Measurements from ENCODE around the gene PNMA8B. TPM values are rescaled to one million over a fixed set of nuclear protein-coding genes. Genes with fewer than 3 reads are reported as not detected.

Gene PNMA8B
- total and polyA plus RNA-seq, 4 donors = 0.75 to 5.2 (median 1.2) TPM

- Histone ChIP-seq H3K27me3 (ENCODE audit: control insufficient read depth in 1 of 2, insufficient read depth in 2 of 2, low read length in 1 of 2) (no peaks in the 10 kb centered on the region), H3K27ac (ENCODE audit: low read depth in 1 of 2, low read length in 2 of 2) (no peak overlapping the region), H3K4me1 (ENCODE audit: control insufficient read depth in 1 of 2, insufficient read depth in 2 of 2, low read length in 2 of 2) (no peaks in the 10 kb centered on the region), H3K36me3 (ENCODE audit: control insufficient read depth in 1 of 2, insufficient read depth in 2 of 2, low read length in 1 of 2) (no peaks in the 10 kb centered on the region), H3K4me3 (ENCODE audit: low read length in 2 of 2) (no peak overlapping the region), H3K9me3 (ENCODE audit: control insufficient read depth, low read length) (no peaks in the 10 kb centered on the region)
- ATAC-seq (ENCODE audit: low FRiP score) (no peak), DNase-seq (no peak)
- 66 to 69% methylated on average over 2 of the region's 2 CpGs for WGBS, 2 donors
- intact Hi-C loops (cut with DNase I) = no loop called here
These were observed 35.6 kb downstream of the PNMA8B start for GRCh38 chr19:46460055-46460454.

GRCh38 chr19:46456930-46457329 is 38.7 kb downstream of the PNMA8B start:
- Histone ChIP-seq H3K4me1 (ENCODE audit: control insufficient read depth in 1 of 2, insufficient read depth in 2 of 2, low read length in 2 of 2) (peaks cover 3% of the 10 kb centered on the region in 2 donors), H3K27ac (ENCODE audit: low read depth in 1 of 2, low read length in 2 of 2) (no peak overlapping the region), H3K4me3 (ENCODE audit: low read length in 2 of 2) (no peak overlapping the region), H3K9me3 (ENCODE audit: control insufficient read depth, low read length) (no peaks in the 10 kb centered on the region), H3K27me3 (ENCODE audit: control insufficient read depth in 1 of 2, insufficient read depth in 2 of 2, low read length in 1 of 2) (no peaks in the 10 kb centered on the region), H3K36me3 (ENCODE audit: control insufficient read depth in 1 of 2, insufficient read depth in 2 of 2, low read length in 1 of 2) (no peaks in the 10 kb centered on the region)
- DNase-seq (peak in 1 of 2 donors; percentile 32), ATAC-seq (ENCODE audit: low FRiP score) (no peak)
- intact Hi-C loops (cut with DNase I) = no loop called here
- 74 to 78% methylated on average over 5 of the region's 5 CpGs for WGBS, 2 donors

GRCh38 chr19:46454244-46454643 is 41.4 kb downstream of the PNMA8B start:
- WGBS, 2 donors = 38 to 39% methylated on average over 3 of the region's 3 CpGs
- Histone ChIP-seq H3K36me3 (ENCODE audit: control insufficient read depth in 1 of 2, insufficient read depth in 2 of 2, low read length in 1 of 2) (no peaks in the 10 kb centered on the region), H3K27ac (ENCODE audit: low read depth in 1 of 2, low read length in 2 of 2) (peak overlapping the region in 1 of 2 donors; percentile 36), H3K4me1 (ENCODE audit: control insufficient read depth in 1 of 2, insufficient read depth in 2 of 2, low read length in 2 of 2) (peaks cover 3 to 4% of the 10 kb centered on the region in 2 donors), H3K9me3 (ENCODE audit: control insufficient read depth, low read length) (no peaks in the 10 kb centered on the region), H3K27me3 (ENCODE audit: control insufficient read depth in 1 of 2, insufficient read depth in 2 of 2, low read length in 1 of 2) (no peaks in the 10 kb centered on the region), H3K4me3 (ENCODE audit: low read length in 2 of 2) (no peak overlapping the region)
- intact Hi-C loops (cut with DNase I) = no loop called here
- no peak for DNase-seq
- no peak for ATAC-seq (ENCODE audit: low FRiP score)

GRCh38 chr19:46453661-46454060 is 42.0 kb downstream of the PNMA8B start:
- 33% methylated on average over 6 of the region's 6 CpGs for WGBS, 2 donors
- H3K36me3 ChIP-seq (ENCODE audit: control insufficient read depth in 1 of 2, insufficient read depth in 2 of 2, low read length in 1 of 2) = no peaks in the 10 kb centered on the region
- intact Hi-C loops (cut with DNase I) = no loop called here
- no peaks in the 10 kb centered on the region for H3K27me3 ChIP-seq (ENCODE audit: control insufficient read depth in 1 of 2, insufficient read depth in 2 of 2, low read length in 1 of 2)
- H3K9me3 ChIP-seq (ENCODE audit: control insufficient read depth, low read length) = no peaks in the 10 kb centered on the region
- no peak overlapping the region for H3K4me3 ChIP-seq (ENCODE audit: low read length in 2 of 2)
- peak in 1 of 2 donors; percentile 9 for DNase-seq
- H3K4me1 ChIP-seq (ENCODE audit: control insufficient read depth in 1 of 2, insufficient read depth in 2 of 2, low read length in 2 of 2) = peaks cover 3 to 4% of the 10 kb centered on the region in 2 donors
- ATAC-seq (ENCODE audit: low FRiP score) = no peak
- peak overlapping the region in 1 of 2 donors; percentile 11 for H3K27ac ChIP-seq (ENCODE audit: low read depth in 1 of 2, low read length in 2 of 2)

- Histone ChIP-seq H3K4me1 (ENCODE audit: control insufficient read depth in 1 of 2, insufficient read depth in 2 of 2, low read length in 2 of 2) (peaks cover 3 to 4% of the 10 kb centered on the region in 2 donors), H3K4me3 (ENCODE audit: low read length in 2 of 2) (no peak overlapping the region), H3K9me3 (ENCODE audit: control insufficient read depth, low read length) (no peaks in the 10 kb centered on the region), H3K36me3 (ENCODE audit: control insufficient read depth in 1 of 2, insufficient read depth in 2 of 2, low read length in 1 of 2) (no peaks in the 10 kb centered on the region), H3K27me3 (ENCODE audit: control insufficient read depth in 1 of 2, insufficient read depth in 2 of 2, low read length in 1 of 2) (no peaks in the 10 kb centered on the region), H3K27ac (ENCODE audit: low read depth in 1 of 2, low read length in 2 of 2) (peak overlapping the region; percentile 43 to 46)
- intact Hi-C loops (cut with DNase I) = no loop called here
- 25 to 31% methylated on average over 4 of the region's 4 CpGs for WGBS, 2 donors
- ATAC-seq (ENCODE audit: low FRiP score) (no peak), DNase-seq (no peak)
These were observed 43.5 kb downstream of the PNMA8B start for GRCh38 chr19:46452186-46452585.

- no peaks in the 10 kb centered on the region for H3K36me3 ChIP-seq (ENCODE audit: control insufficient read depth in 1 of 2, insufficient read depth in 2 of 2, low read length in 1 of 2)
- peak; percentile 49 for ATAC-seq (ENCODE audit: low FRiP score)
- DNase-seq = peak in 1 of 2 donors; percentile 70
- no peaks in the 10 kb centered on the region for H3K9me3 ChIP-seq (ENCODE audit: control insufficient read depth, low read length)
- 2 to 6% methylated on average over 6 of the region's 6 CpGs for WGBS, 2 donors
- intact Hi-C loops (cut with DNase I) = no loop called here
- H3K27me3 ChIP-seq (ENCODE audit: control insufficient read depth in 1 of 2, insufficient read depth in 2 of 2, low read length in 1 of 2) = no peaks in the 10 kb centered on the region
- no peak overlapping the region for H3K4me3 ChIP-seq (ENCODE audit: low read length in 2 of 2)
- H3K27ac ChIP-seq (ENCODE audit: low read depth in 1 of 2, low read length in 2 of 2) = peak overlapping the region; percentile 14 to 83
- H3K4me1 ChIP-seq (ENCODE audit: control insufficient read depth in 1 of 2, insufficient read depth in 2 of 2, low read length in 2 of 2) = peaks cover 3 to 4% of the 10 kb centered on the region in 2 donors
These were observed 44.3 kb downstream of the PNMA8B start for GRCh38 chr19:46451352-46451751.

- no peak overlapping the region for H3K4me3 ChIP-seq (ENCODE audit: low read length in 2 of 2)
- no peaks in the 10 kb centered on the region for H3K27me3 ChIP-seq (ENCODE audit: control insufficient read depth in 1 of 2, insufficient read depth in 2 of 2, low read length in 1 of 2)
- 3 to 7% methylated on average over 5 of the region's 5 CpGs for WGBS, 2 donors
- peak overlapping the region in 1 of 2 donors; percentile 43 for H3K27ac ChIP-seq (ENCODE audit: low read depth in 1 of 2, low read length in 2 of 2)
- intact Hi-C loops (cut with DNase I) = no loop called here
- H3K9me3 ChIP-seq (ENCODE audit: control insufficient read depth, low read length) = no peaks in the 10 kb centered on the region
- no peak for DNase-seq
- peaks cover 3 to 4% of the 10 kb centered on the region in 2 donors for H3K4me1 ChIP-seq (ENCODE audit: control insufficient read depth in 1 of 2, insufficient read depth in 2 of 2, low read length in 2 of 2)
- no peaks in the 10 kb centered on the region for H3K36me3 ChIP-seq (ENCODE audit: control insufficient read depth in 1 of 2, insufficient read depth in 2 of 2, low read length in 1 of 2)
- no peak for ATAC-seq (ENCODE audit: low FRiP score)
These were observed 44.9 kb downstream of the PNMA8B start for GRCh38 chr19:46450737-46451136.

GRCh38 chr19:46449228-46449627 is 46.4 kb downstream of the PNMA8B start:
- intact Hi-C loops (cut with DNase I) = loop anchor here in 1 of 2 donors (5.0 kb wide), 1 partner anchor 33 kb away; no protein-coding TSS in a partner anchor
- Histone ChIP-seq H3K9me3 (ENCODE audit: control insufficient read depth, low read length) (no peaks in the 10 kb centered on the region), H3K27ac (ENCODE audit: low read depth in 1 of 2, low read length in 2 of 2) (peak overlapping the region in 1 of 2 donors; percentile 74), H3K4me3 (ENCODE audit: low read length in 2 of 2) (no peak overlapping the region), H3K36me3 (ENCODE audit: control insufficient read depth in 1 of 2, insufficient read depth in 2 of 2, low read length in 1 of 2) (no peaks in the 10 kb centered on the region), H3K4me1 (ENCODE audit: control insufficient read depth in 1 of 2, insufficient read depth in 2 of 2, low read length in 2 of 2) (peaks cover 3 to 4% of the 10 kb centered on the region in 2 donors), H3K27me3 (ENCODE audit: control insufficient read depth in 1 of 2, insufficient read depth in 2 of 2, low read length in 1 of 2) (no peaks in the 10 kb centered on the region)
- DNase-seq = peak in 1 of 2 donors; percentile 28
- no peak for ATAC-seq (ENCODE audit: low FRiP score)
- WGBS, 2 donors = 61 to 65% methylated on average over 7 of the region's 7 CpGs

- DNase-seq (peak in 1 of 2 donors; percentile 24), ATAC-seq (ENCODE audit: low FRiP score) (no peak)
- 64 to 66% methylated on average over 10 of the region's 10 CpGs for WGBS, 2 donors
- Histone ChIP-seq H3K36me3 (ENCODE audit: control insufficient read depth in 1 of 2, insufficient read depth in 2 of 2, low read length in 1 of 2) (no peaks in the 10 kb centered on the region), H3K27ac (ENCODE audit: low read depth in 1 of 2, low read length in 2 of 2) (no peak overlapping the region), H3K4me1 (ENCODE audit: control insufficient read depth in 1 of 2, insufficient read depth in 2 of 2, low read length in 2 of 2) (peaks cover 1 to 3% of the 10 kb centered on the region in 2 donors), H3K9me3 (ENCODE audit: control insufficient read depth, low read length) (no peaks in the 10 kb centered on the region), H3K27me3 (ENCODE audit: control insufficient read depth in 1 of 2, insufficient read depth in 2 of 2, low read length in 1 of 2) (no peaks in the 10 kb centered on the region), H3K4me3 (ENCODE audit: low read length in 2 of 2) (no peak overlapping the region)
- intact Hi-C loops (cut with DNase I) = loop anchor here in 1 of 2 donors (5.0 kb wide), 1 partner anchor 34 kb away; no protein-coding TSS in a partner anchor
These were observed 47.1 kb downstream of the PNMA8B start for GRCh38 chr19:46448601-46449000.
